Ovary (tissue), 3 donors: ENCODE measurements around the gene SFTPA1.

ENCODE experiments used
- POLR2A ChIP-seq: fragments of 450-650 bp; IDR thresholded peaks from one replicate; pipeline ENCODE4 v1.6.1; 2017; ENCODE audit warnings: antibody characterized with exemption, mild to moderate bottlenecking, moderate library complexity
- TF ChIP-seq, protein P1 (sequence below), 3 donors: fragments of 450-650 bp in 2 of 3; fragments of 200-600 bp in 1 of 3; IDR thresholded peaks; one replicate each; pipeline versions ENCODE4 v1.5.1 to v1.8.0; 2016 to 2022; ENCODE audit warnings: antibody characterized with exemption in 3 of 3, mild to moderate bottlenecking in 1 of 3
- donor health status: DM: no; HTN: no; CAD: no.

- TF ChIP-seq, protein P1, sequence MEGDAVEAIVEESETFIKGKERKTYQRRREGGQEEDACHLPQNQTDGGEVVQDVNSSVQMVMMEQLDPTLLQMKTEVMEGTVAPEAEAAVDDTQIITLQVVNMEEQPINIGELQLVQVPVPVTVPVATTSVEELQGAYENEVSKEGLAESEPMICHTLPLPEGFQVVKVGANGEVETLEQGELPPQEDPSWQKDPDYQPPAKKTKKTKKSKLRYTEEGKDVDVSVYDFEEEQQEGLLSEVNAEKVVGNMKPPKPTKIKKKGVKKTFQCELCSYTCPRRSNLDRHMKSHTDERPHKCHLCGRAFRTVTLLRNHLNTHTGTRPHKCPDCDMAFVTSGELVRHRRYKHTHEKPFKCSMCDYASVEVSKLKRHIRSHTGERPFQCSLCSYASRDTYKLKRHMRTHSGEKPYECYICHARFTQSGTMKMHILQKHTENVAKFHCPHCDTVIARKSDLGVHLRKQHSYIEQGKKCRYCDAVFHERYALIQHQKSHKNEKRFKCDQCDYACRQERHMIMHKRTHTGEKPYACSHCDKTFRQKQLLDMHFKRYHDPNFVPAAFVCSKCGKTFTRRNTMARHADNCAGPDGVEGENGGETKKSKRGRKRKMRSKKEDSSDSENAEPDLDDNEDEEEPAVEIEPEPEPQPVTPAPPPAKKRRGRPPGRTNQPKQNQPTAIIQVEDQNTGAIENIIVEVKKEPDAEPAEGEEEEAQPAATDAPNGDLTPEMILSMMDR (IDR thresholded peaks at IDR 0.05), result no peak
- TF ChIP-seq POLR2A, result no peak
These were observed 15.2 kb upstream of the SFTPA1 start for GRCh38 chr10:79595510-79595909.
